Stimulated activated CD4-positive, alpha-beta T cell treated with anti-CD3 and anti-CD28 coated beads, Interleukin-4, amount 100 ng/mL, for 24 hours (primary cell): Measurements from ENCODE around the gene DELE1.
A peak's percentile ranks its signal among the peaks of the same experiment; 100 is the strongest.

Experiments used
- DNase-seq: peaks from one replicate; pipeline ENCODE4 v3.0.0-alpha.2; 2020

The DELE1 gene

GRCh38 chr5:141923448-141924313 is at the start of gene DELE1:
TSS of gene DELE1 (plus strand) at chr5:141923871. CDS start at chr5:141923942, 71 bp downstream.
- peak; percentile 92 for DNase-seq

- DNase-seq = no peak
These were observed 49.8 kb upstream of the DELE1 start for GRCh38 chr5:141873933-141874261.

- no peak for DNase-seq
These were observed 49.3 kb upstream of the DELE1 start for GRCh38 chr5:141874262-141874964.

GRCh38 chr5:141875022-141875740 is 48.5 kb upstream of the DELE1 start:
- no peak for DNase-seq

GRCh38 chr5:141875795-141876627 is 47.7 kb upstream of the DELE1 start:
- no peak for DNase-seq

- no peak for DNase-seq
These were observed 46.9 kb upstream of the DELE1 start for GRCh38 chr5:141876628-141877355.

GRCh38 chr5:141877356-141878185 is 46.1 kb upstream of the DELE1 start:
- DNase-seq = peak; percentile 18

GRCh38 chr5:141878186-141878710 is 45.4 kb upstream of the DELE1 start, which contains the start of gene PCDH1:
TSS of gene PCDH1 (minus strand) at chr5:141878410. CDS start at chr5:141878262, 148 bp downstream.
- no peak for DNase-seq

- DNase-seq = peak; percentile 92
These were observed 44.8 kb upstream of the DELE1 start for GRCh38 chr5:141878711-141879425.

- DNase-seq = no peak
These were observed 44.3 kb upstream of the DELE1 start for GRCh38 chr5:141879426-141879759.

GRCh38 chr5:141879941-141880738 is 43.5 kb upstream of the DELE1 start:
- no peak for DNase-seq

GRCh38 chr5:141880961-141881801 is 42.5 kb upstream of the DELE1 start:
- no peak for DNase-seq

GRCh38 chr5:141881886-141882285 is 41.8 kb upstream of the DELE1 start:
- DNase-seq = no peak

- no peak for DNase-seq
These were observed 41.0 kb upstream of the DELE1 start for GRCh38 chr5:141882594-141883183.

- DNase-seq = no peak
These were observed 40.3 kb upstream of the DELE1 start for GRCh38 chr5:141883184-141883891.

- no peak for DNase-seq
These were observed 39.8 kb upstream of the DELE1 start for GRCh38 chr5:141883892-141884318.

GRCh38 chr5:141889282-141889871 is 34.3 kb upstream of the DELE1 start:
- no peak for DNase-seq
